Osteoblast (primary cell): ENCODE results near the gene SERGEF. TPM values are rescaled to one million over a fixed set of nuclear protein-coding genes. Genes with fewer than 3 reads are reported as not detected.
"Not testable (repeated sequence)": the region's sequence is repeated elsewhere in the genome, so short reads cannot be mapped to it uniquely, and the experiment has no call there.

Experiments used
- DNase-seq: peaks from one replicate; pipeline ENCODE4 v3.0.0; 2011; ENCODE audit warnings: low spot score, mixed read lengths; ENCODE audit not compliant: insufficient read length; ENCODE audit errors: missing footprints
- H2AFZ ChIP-seq: 2 replicates; pipeline ENCODE4 v1.6.0; 2011; ENCODE audit warnings: mild to moderate bottlenecking, low read length
- H3K27ac ChIP-seq: 2 replicates; pipeline ENCODE4 v1.5.1; 2011; ENCODE audit warnings: mild to moderate bottlenecking, low read depth, low read length, moderate library complexity
- H3K27me3 ChIP-seq: 2 replicates; pipeline ENCODE4 v1.6.0; 2012; ENCODE audit warnings: mild to moderate bottlenecking, control low read depth, inconsistent platforms, low read length, moderate library complexity; ENCODE audit not compliant: insufficient read depth
- H3K36me3 ChIP-seq: 2 replicates; pipeline ENCODE4 v1.5.1; 2011; ENCODE audit warnings: mild to moderate bottlenecking, low read length, control low read depth, moderate library complexity; ENCODE audit not compliant: insufficient read depth
- H3K4me1 ChIP-seq: 2 replicates; pipeline ENCODE4 v1.5.1; 2011; ENCODE audit warnings: mild to moderate bottlenecking, low read length, control low read depth, moderate library complexity; ENCODE audit not compliant: insufficient read depth
- H3K4me2 ChIP-seq: 2 replicates; pipeline ENCODE4 v1.6.0; 2011; ENCODE audit warnings: mild to moderate bottlenecking, low read length; ENCODE audit not compliant: insufficient read depth
- H3K4me3 ChIP-seq: fragments of 200-600 bp; sonication (generic); 3 replicates; pipeline ENCODE4 v1.5.1; 2012; ENCODE audit warnings: mild to moderate bottlenecking, low read length, inconsistent platforms; ENCODE audit not compliant: insufficient read depth
- H3K79me2 ChIP-seq: 2 replicates; pipeline ENCODE4 v1.6.0; 2012; ENCODE audit warnings: mild to moderate bottlenecking, low read length, control low read depth, inconsistent platforms; ENCODE audit not compliant: insufficient read depth
- H3K9me3 ChIP-seq: 2 replicates; pipeline ENCODE4 v1.5.1; 2011; ENCODE audit warnings: low read depth, low read length, control low read depth
- H4K20me1 ChIP-seq: 2 replicates; pipeline ENCODE4 v1.6.0; 2012; ENCODE audit warnings: mild to moderate bottlenecking, low read length, control low read depth; ENCODE audit not compliant: insufficient read depth
- total RNA-seq: library from RNA; depleted of rRNA; stranded (reverse); fragments of >200 nt; gene quantifications from 2 replicates; pipeline ENCODE4 v1.2.3, GENCODE V29; 2012
- TF ChIP-seq, protein P1 (sequence below): IDR thresholded peaks from 2 replicates; pipeline ENCODE4 v1.5.1; 2011; ENCODE audit warnings: mild to moderate bottlenecking, low read depth, low read length, moderate library complexity; ENCODE audit errors: extremely low read depth

SERGEF gene
- total RNA-seq, 1 donor: 29.7 TPM

DNA sequence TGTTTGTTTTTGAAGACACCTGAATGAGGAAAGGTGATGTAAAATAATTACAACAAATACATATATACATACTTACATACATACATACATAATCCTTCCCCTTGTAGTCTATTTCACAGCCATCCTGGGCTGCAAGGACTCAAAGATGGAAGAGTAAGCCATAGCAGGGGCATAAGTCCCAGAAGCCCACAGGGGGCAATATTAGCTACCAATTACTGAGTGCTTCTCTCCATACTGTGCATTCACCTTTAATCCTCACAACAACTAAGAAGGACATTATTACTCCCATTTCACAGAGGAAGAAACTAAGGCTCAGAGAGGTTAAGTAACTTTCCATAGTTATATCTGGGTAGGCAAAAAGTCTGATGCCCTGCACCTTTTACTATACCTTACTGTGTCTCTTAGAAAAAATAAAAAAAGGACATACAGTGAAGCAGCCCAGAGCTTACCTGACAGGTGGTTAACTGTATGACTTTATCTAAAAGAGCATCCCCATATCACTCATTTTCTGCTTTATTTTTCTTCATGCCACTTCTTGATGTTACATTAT lies 2.7 kb downstream of the SERGEF start:
- TF ChIP-seq, protein P1, sequence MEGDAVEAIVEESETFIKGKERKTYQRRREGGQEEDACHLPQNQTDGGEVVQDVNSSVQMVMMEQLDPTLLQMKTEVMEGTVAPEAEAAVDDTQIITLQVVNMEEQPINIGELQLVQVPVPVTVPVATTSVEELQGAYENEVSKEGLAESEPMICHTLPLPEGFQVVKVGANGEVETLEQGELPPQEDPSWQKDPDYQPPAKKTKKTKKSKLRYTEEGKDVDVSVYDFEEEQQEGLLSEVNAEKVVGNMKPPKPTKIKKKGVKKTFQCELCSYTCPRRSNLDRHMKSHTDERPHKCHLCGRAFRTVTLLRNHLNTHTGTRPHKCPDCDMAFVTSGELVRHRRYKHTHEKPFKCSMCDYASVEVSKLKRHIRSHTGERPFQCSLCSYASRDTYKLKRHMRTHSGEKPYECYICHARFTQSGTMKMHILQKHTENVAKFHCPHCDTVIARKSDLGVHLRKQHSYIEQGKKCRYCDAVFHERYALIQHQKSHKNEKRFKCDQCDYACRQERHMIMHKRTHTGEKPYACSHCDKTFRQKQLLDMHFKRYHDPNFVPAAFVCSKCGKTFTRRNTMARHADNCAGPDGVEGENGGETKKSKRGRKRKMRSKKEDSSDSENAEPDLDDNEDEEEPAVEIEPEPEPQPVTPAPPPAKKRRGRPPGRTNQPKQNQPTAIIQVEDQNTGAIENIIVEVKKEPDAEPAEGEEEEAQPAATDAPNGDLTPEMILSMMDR: no peak
- H3K79me2 ChIP-seq: peaks cover 2% of the 10 kb centered on the region
- H3K36me3 ChIP-seq: no peaks in the 10 kb centered on the region
- H3K4me3 ChIP-seq: no peak overlapping the region
- H4K20me1 ChIP-seq: no peaks in the 10 kb centered on the region
- peaks cover 12% of the 10 kb centered on the region for H3K4me1 ChIP-seq
- no peaks in the 10 kb centered on the region for H3K27me3 ChIP-seq
- no peak overlapping the region for H2AFZ ChIP-seq
- DNase-seq: no peak
- no peak overlapping the region for H3K27ac ChIP-seq
- no peak overlapping the region for H3K4me2 ChIP-seq
- H3K9me3 ChIP-seq: no peaks in the 10 kb centered on the region

DNA sequence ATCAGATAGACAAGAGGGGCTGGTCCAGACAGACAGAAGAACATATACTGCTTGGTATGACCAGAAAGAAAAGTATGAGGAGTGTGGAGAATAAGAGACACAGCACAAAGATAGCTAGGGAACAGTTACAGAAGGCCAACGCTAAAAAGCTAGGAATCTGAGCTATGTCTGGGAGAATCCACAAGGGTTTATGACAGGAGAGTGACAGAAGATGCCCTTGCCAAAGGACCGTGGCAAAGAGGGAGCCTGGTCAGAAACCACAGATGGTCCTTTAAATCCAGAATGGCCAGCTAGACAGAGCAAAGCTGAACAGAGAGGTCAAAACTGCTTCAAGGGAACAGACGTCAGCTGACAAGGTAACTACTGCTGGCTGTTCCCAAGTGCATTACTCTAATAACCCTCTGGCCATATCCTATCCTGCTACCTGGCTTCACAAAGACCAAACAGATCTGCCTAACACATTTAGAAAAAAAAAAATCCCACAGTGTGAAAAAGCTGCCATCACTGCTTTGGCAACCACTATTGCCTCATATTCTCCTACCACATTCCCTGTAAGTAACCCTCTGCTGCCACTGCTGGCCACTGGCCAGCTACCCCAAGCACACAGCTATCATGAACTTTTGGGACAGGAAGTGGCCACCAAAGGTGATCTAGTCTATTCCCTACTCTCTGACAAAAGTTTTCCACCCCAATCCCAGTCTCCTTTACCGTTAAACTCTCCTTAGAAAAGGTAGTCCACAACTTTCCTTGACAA lies 7.3 kb downstream of the SERGEF start:
- TF ChIP-seq, protein P1: no peak
- H3K4me2 ChIP-seq: no peak overlapping the region
- no peak for DNase-seq
- no peaks in the 10 kb centered on the region for H4K20me1 ChIP-seq
- no peak overlapping the region for H3K4me3 ChIP-seq
- no peaks in the 10 kb centered on the region for H3K79me2 ChIP-seq
- no peaks in the 10 kb centered on the region for H3K36me3 ChIP-seq
- H3K27me3 ChIP-seq: no peaks in the 10 kb centered on the region
- no peaks in the 10 kb centered on the region for H3K9me3 ChIP-seq
- H3K27ac ChIP-seq: no peak overlapping the region
- H2AFZ ChIP-seq: no peak overlapping the region
- H3K4me1 ChIP-seq: no peaks in the 10 kb centered on the region

DNA sequence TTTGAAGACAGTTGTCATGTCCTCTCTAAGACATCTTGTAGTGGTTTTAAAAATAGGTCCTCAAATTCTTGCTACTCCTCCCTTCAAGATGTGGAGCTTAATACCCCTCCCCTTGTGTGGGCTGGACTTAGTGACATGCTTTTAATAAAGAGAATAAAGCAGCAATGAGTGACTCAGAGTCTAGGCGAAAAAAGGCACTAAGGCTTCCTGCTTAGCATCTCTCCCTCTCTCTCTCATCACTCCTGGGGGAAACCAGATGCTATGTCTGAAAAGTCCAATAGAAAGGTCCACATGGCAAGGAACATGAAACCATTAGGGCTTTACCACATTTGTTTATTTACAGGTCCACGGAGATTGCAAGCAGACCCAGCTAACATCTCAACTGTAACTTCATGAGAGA lies 11.7 kb downstream of the SERGEF start:
- TF ChIP-seq, protein P1: no peak
- no peak for DNase-seq

DNA sequence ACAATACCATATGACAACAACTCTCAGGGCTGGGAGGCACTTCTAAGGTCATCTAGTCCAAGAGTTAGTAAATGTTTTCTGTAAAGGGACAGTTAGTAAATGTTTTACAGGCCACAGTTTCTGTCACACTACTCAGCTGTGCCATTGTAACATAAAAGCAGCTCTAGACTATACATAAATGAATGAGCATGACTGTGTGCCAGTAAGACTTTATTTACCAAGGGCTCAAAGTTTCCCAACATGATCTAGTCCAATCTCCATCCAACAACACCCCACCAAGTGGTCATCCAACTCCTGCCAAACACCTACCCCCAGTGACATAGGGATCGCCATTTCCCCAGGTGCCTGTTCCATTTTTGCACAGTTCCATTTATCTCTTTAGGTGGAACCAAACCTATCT lies 12.1 kb downstream of the SERGEF start:
- TF ChIP-seq, protein P1: no peak
- Histone ChIP-seq H3K79me2 (no peaks in the 10 kb centered on the region), H3K27me3 (no peaks in the 10 kb centered on the region), H4K20me1 (no peaks in the 10 kb centered on the region), H3K27ac (no peak overlapping the region), H3K36me3 (no peaks in the 10 kb centered on the region), H3K4me2 (no peak overlapping the region), H2AFZ (no peak overlapping the region), H3K4me1 (no peaks in the 10 kb centered on the region), H3K9me3 (no peaks in the 10 kb centered on the region), H3K4me3 (no peak overlapping the region)
- no peak for DNase-seq

More for the DNA sequence above, 11.7 kb downstream of the SERGEF start:
- H3K4me2 ChIP-seq: no peak overlapping the region
- no peaks in the 10 kb centered on the region for H3K9me3 ChIP-seq
- H3K79me2 ChIP-seq: no peaks in the 10 kb centered on the region
- H3K4me3 ChIP-seq: no peak overlapping the region
- H4K20me1 ChIP-seq: no peaks in the 10 kb centered on the region
- H3K27me3 ChIP-seq: no peaks in the 10 kb centered on the region
- H3K27ac ChIP-seq: no peak overlapping the region
- no peaks in the 10 kb centered on the region for H3K36me3 ChIP-seq
- H3K4me1 ChIP-seq: no peaks in the 10 kb centered on the region
- no peak overlapping the region for H2AFZ ChIP-seq

DNA sequence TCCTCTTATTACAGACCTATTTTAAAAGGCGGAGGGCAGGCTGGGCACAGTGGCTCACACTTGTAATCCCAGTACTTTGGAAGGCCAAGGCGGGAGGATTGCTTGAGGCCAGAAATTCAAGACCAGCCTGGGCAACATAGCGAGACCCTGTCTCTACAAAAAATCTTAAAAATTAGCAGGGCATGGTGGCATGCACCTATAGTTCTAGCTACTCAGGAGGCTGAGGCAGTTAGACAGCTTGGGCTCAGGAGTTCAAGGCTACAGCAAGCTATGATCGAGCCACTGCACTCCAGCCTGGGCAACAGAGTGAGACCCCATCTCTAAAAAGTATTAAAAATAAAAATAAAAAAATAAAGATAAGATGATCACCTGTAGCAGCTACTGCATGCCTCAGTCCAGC lies 12.7 kb downstream of the SERGEF start:
- H3K4me1 ChIP-seq, H2AFZ ChIP-seq, H3K36me3 ChIP-seq, H3K4me2 ChIP-seq, H3K4me3 ChIP-seq, H3K9me3 ChIP-seq, H3K79me2 ChIP-seq, H3K27me3 ChIP-seq, DNase-seq, H4K20me1 ChIP-seq, H3K27ac ChIP-seq: not testable (repeated sequence)
